Activated CD4-positive, alpha-beta memory T cell treated with anti-CD3 and anti-CD28 coated beads for 36 hours (primary cell): ENCODE results near the gene BSCL2. TPM values are rescaled to one million over a fixed set of nuclear protein-coding genes. Genes with fewer than 3 reads are reported as not detected.

ENCODE experiments used
- CTCF ChIA-PET: fragments of 350-600 bp; sonication (Branson Sonifier 250); formaldehyde crosslinking; loops from one replicate; lab custom pipeline; 2021; ENCODE audit warnings: antibody characterized with exemption, inconsistent platforms; lab: Charles Lee
- POLR2A ChIA-PET: fragments of 350-600 bp; sonication (Branson Sonifier 250); formaldehyde crosslinking; loops from one replicate; lab custom pipeline; 2021; ENCODE audit warnings: antibody characterized with exemption; lab: Charles Lee
- DNase-seq: peaks from one replicate; pipeline ENCODE4 v3.0.0-alpha.2; 2020
- H3K27ac Mint-ChIP-seq: one replicate; pipeline ENCODE4 v1.8.0; 2021; ENCODE audit warnings: mixed read lengths
- H3K27me3 Mint-ChIP-seq: one replicate; pipeline ENCODE4 v1.8.0; 2021; ENCODE audit warnings: mixed read lengths
- H3K36me3 Mint-ChIP-seq: one replicate; pipeline ENCODE4 v1.8.0; 2021; ENCODE audit warnings: mixed read lengths
- H3K4me1 Mint-ChIP-seq: one replicate; pipeline ENCODE4 v1.8.0; 2021; ENCODE audit warnings: low read depth, mixed read lengths
- H3K4me3 Mint-ChIP-seq: one replicate; pipeline ENCODE4 v1.8.0; 2021; ENCODE audit warnings: mild to moderate bottlenecking, mixed read lengths
- H3K9me3 Mint-ChIP-seq: one replicate; pipeline ENCODE4 v1.8.0; 2021; ENCODE audit warnings: mixed read lengths
- intact Hi-C: fragments of 100-400 bp; cut with micrococcal nuclease; formaldehyde crosslinking; loops from one replicate; pipeline ENCODE4 v1.15.1; 2023
- total RNA-seq, 2 experiments: library from RNA; stranded (reverse); gene quantifications; one replicate each; pipeline ENCODE4 v1.2.3, GENCODE V29; 2021

Gene BSCL2
- total RNA-seq, 2 experiments from 2014 or later, result 18.0 to 20.4 TPM

- H3K27ac Mint-ChIP-seq, result peak within 1 kb of the TSS; percentile 94
- peak; percentile 100 for DNase-seq
- peaks cover 21% of the 10 kb centered on the region for H3K36me3 Mint-ChIP-seq
- intact Hi-C loops, result loop anchor here (1.0 to 2.0 kb wide), 3 partner anchors 24 to 55 kb away; partner anchors contain the start of genes EML3, ROM1 and TUT1
- no peaks in the 10 kb centered on the region for H3K9me3 Mint-ChIP-seq
- ChIA-PET CTCF (interaction anchor here (0.6 to 1.7 kb wide), 7 partner anchors 23 to 221 kb away, joined by 3 to 5 read pairs (median 3); partner anchors contain the start of genes HNRNPUL2 and STX5), POLR2A (interaction anchor here (0.6 to 7.2 kb wide), 18 partner anchors 9 to 210 kb away, joined by 3 to 68 read pairs (median 5); partner anchors contain the start of genes B3GAT3, C11orf98, CSKMT and EML3)
- H3K4me3 Mint-ChIP-seq, result peak within 1 kb of the TSS; percentile 94
- no peaks in the 10 kb centered on the region for H3K27me3 Mint-ChIP-seq
- H3K4me1 Mint-ChIP-seq, result peaks cover 30% of the 10 kb centered on the region
Observed at GRCh38 chr11:62645946-62646824, 61.0 kb downstream of the BSCL2 start, which contains the start of gene GANAB. TSS of gene GANAB (minus strand) at chr11:62646613. CDS start at chr11:62646599, 14 bp downstream.

- Mint-ChIP-seq H3K27ac (peak overlapping the region; percentile 94), H3K9me3 (no peaks in the 10 kb centered on the region), H3K27me3 (no peaks in the 10 kb centered on the region), H3K36me3 (peaks cover 21% of the 10 kb centered on the region), H3K4me1 (peaks cover 32% of the 10 kb centered on the region), H3K4me3 (peak overlapping the region; percentile 94)
- POLR2A ChIA-PET, result interaction anchor here (0.8 to 7.2 kb wide), 14 partner anchors 10 to 210 kb away, joined by 3 to 68 read pairs (median 5); partner anchors contain the start of genes B3GAT3, C11orf98, CSKMT and EML3
- CTCF ChIA-PET, result interaction anchor here (0.6 to 1.7 kb wide), 5 partner anchors 23 to 186 kb away, joined by 3 to 5 read pairs (median 4); partner anchors contain the start of genes HNRNPUL2, STX5 and TUT1
- DNase-seq, result peak; percentile 20
- intact Hi-C loops, result no loop called here
Observed at GRCh38 chr11:62645671-62645945, 61.6 kb downstream of the BSCL2 start.

- intact Hi-C loops, result no loop called here
- Mint-ChIP-seq H3K4me3 (no peak overlapping the region), H3K4me1 (peaks cover 41% of the 10 kb centered on the region), H3K36me3 (peaks cover 22% of the 10 kb centered on the region), H3K27ac (peak overlapping the region; percentile 43), H3K9me3 (no peaks in the 10 kb centered on the region), H3K27me3 (no peaks in the 10 kb centered on the region)
- POLR2A ChIA-PET, result interaction anchor here (0.6 to 7.2 kb wide), 6 partner anchors 10 to 208 kb away, joined by 3 to 68 read pairs (median 5); partner anchors contain the start of genes B3GAT3, C11orf98, CSKMT and TUT1
- no peak for DNase-seq
- CTCF ChIA-PET, result interaction anchor here (1.1 to 1.4 kb wide), 3 partner anchors 50 to 70 kb away, joined by 3 to 5 read pairs (median 3); partner anchors contain the start of gene TUT1
Observed at GRCh38 chr11:62644220-62644619, 63.0 kb downstream of the BSCL2 start.

Other genes with a start within 250 kb of the BSCL2 start
- gene AHNAK, start 160.6 kb downstream of the BSCL2 start, total RNA-seq, result 10 to 100 TPM; 83.7 to 85.2 TPM
- gene EEF1G, start 133.5 kb downstream of the BSCL2 start, total RNA-seq, result 1,000 to 10,000 TPM; 1,956 to 1,989 TPM
- 10 to 100 TPM; 32.7 to 34.2 TPM for gene TUT1, start 115.9 kb downstream of the BSCL2 start, total RNA-seq
- 100 to 1,000 TPM; 166 to 167 TPM for gene MTA2, start 105.6 kb downstream of the BSCL2 start, total RNA-seq
- 100 to 1,000 TPM; 113 to 116 TPM for gene EML3, start 94.6 kb downstream of the BSCL2 start, total RNA-seq
- gene ROM1, start 94.2 kb downstream of the BSCL2 start, total RNA-seq, result 1 to 10 TPM; 1.1 to 1.5 TPM
- 10 to 100 TPM; 67.0 to 70.4 TPM for gene B3GAT3, start 85.4 kb downstream of the BSCL2 start, total RNA-seq
- 100 to 1,000 TPM; 247 to 249 TPM for gene GANAB, start 60.8 kb downstream of the BSCL2 start, total RNA-seq
- 10 to 100 TPM; 30.2 to 30.8 TPM for gene INTS5, start 54.1 kb downstream of the BSCL2 start, total RNA-seq
- gene C11orf98, start 42.2 kb downstream of the BSCL2 start, total RNA-seq, result 100 to 1,000 TPM; 107 to 110 TPM
- gene CSKMT, start 42.1 kb downstream of the BSCL2 start, total RNA-seq, result 10 to 100 TPM; 27.7 to 33.9 TPM
- 1 to 10 TPM; 6.0 to 6.2 TPM for gene UQCC3, start 35.8 kb downstream of the BSCL2 start, total RNA-seq
- 10 to 100 TPM; 10.8 to 14.1 TPM for gene LBHD1, start 35.2 kb downstream of the BSCL2 start, total RNA-seq
- gene UBXN1, start 28.4 kb downstream of the BSCL2 start, total RNA-seq, result 100 to 1,000 TPM; 110 to 116 TPM
- gene LRRN4CL, start 17.9 kb downstream of the BSCL2 start, total RNA-seq, result under 1 TPM; 0.12 to 0.21 TPM
- not detected for gene GNG3, start 252 bp upstream of the BSCL2 start, total RNA-seq
- gene HNRNPUL2, start 20.0 kb upstream of the BSCL2 start, total RNA-seq, result 10 to 100 TPM; 56.0 to 62.3 TPM
- 10 to 100 TPM; 37.6 to 43.0 TPM for gene TTC9C, start 21.1 kb upstream of the BSCL2 start, total RNA-seq
- 1 to 10 TPM; 8.4 to 9.7 TPM for gene ZBTB3, start 46.7 kb upstream of the BSCL2 start, total RNA-seq
- 100 to 1,000 TPM; 116 to 124 TPM for gene POLR2G, start 54.2 kb upstream of the BSCL2 start, total RNA-seq
- 10 to 100 TPM; 11.9 to 12.0 TPM for gene TAF6L, start 64.0 kb upstream of the BSCL2 start, total RNA-seq
- 10 to 100 TPM; 25.0 to 25.5 TPM for gene TMEM179B, start 80.0 kb upstream of the BSCL2 start, total RNA-seq
- gene TMEM223, start 84.6 kb upstream of the BSCL2 start, total RNA-seq, result 10 to 100 TPM in 1 of 2 experiments, 1 to 10 TPM in 1; 9.2 to 10.2 TPM
- 10 to 100 TPM; 70.8 to 83.6 TPM for gene NXF1, start 98.0 kb upstream of the BSCL2 start, total RNA-seq
- 10 to 100 TPM; 24.6 to 29.2 TPM for gene STX5, start 124.6 kb upstream of the BSCL2 start, total RNA-seq
- gene TEX54, start 125.4 kb upstream of the BSCL2 start, total RNA-seq, result under 1 TPM in 1 of 2 experiments, not detected in 1; 0.53 TPM
- 10 to 100 TPM; 72.6 to 73.0 TPM for gene WDR74, start 132.2 kb upstream of the BSCL2 start, total RNA-seq
- gene SLC3A2, start 173.5 kb upstream of the BSCL2 start, total RNA-seq, result 100 to 1,000 TPM; 309 to 314 TPM
- gene CHRM1, start 213.9 kb upstream of the BSCL2 start, total RNA-seq, result not detected